K562 (cell line): ENCODE measurements around the gene CFL1. TPM values are rescaled to one million over a fixed set of nuclear protein-coding genes. Genes with fewer than 3 reads are reported as not detected.

Experiments used
- CBX3 ChIP-seq, 2 experiments: IDR thresholded peaks; 1 replicate in 1 of 2; 2 replicates in 1 of 2; pipeline ENCODE4 v1.6.1; 2012; ENCODE audit warnings: inconsistent platforms in 2 of 2, low read length in 2 of 2, borderline replicate concordance in 1 of 2, control low read depth in 1 of 2
- E2F5 ChIP-seq: sonication (generic); formaldehyde crosslinking; IDR thresholded peaks from 2 replicates; pipeline ENCODE4 v1.8.0; 2022; ENCODE audit warnings: mild to moderate bottlenecking, missing genetic modification reagents
- HNRNPUL1 ChIP-seq: fragments of 200-400 bp; formaldehyde crosslinking; IDR thresholded peaks from 2 replicates; pipeline ENCODE4 v1.6.1; 2017; ENCODE audit warnings: low read length
- HSF4 ChIP-seq: fragments of 250-450 bp; sonication (Bioruptor Pico); IDR thresholded peaks from 2 replicates; pipeline ENCODE4 v2.1.2; 2022; ENCODE audit warnings: mild to moderate bottlenecking, moderate library complexity, borderline replicate concordance
- ILK ChIP-seq: fragments of 450-650 bp; IDR thresholded peaks from 2 replicates; pipeline ENCODE4 v1.6.1; 2016; ENCODE audit warnings: missing genetic modification characterization, low read depth, mild to moderate bottlenecking, missing compliant biosample characterization, moderate library complexity, borderline replicate concordance
- KDM5B ChIP-seq: fragments of 200-600 bp; sonication (generic); IDR thresholded peaks from 2 replicates; pipeline ENCODE4 v1.6.1; 2012; ENCODE audit warnings: low read depth, mild to moderate bottlenecking, moderate library complexity, low read length, control low read depth, inconsistent platforms; ENCODE audit not compliant: insufficient replicate concordance
- SP1 ChIP-seq: sonication (generic); formaldehyde crosslinking; IDR thresholded peaks from 2 replicates; pipeline ENCODE4 v1.8.1; 2022; ENCODE audit warnings: mild to moderate bottlenecking, missing genetic modification reagents
- STAT6 ChIP-seq: sonication (generic); formaldehyde crosslinking; IDR thresholded peaks from 2 replicates; pipeline ENCODE4 v1.8.1; 2023; ENCODE audit warnings: mild to moderate bottlenecking, missing genetic modification reagents
- TEAD4 ChIP-seq, 2 experiments: sonication (generic) in 1 of 2; formaldehyde crosslinking in 1 of 2; IDR thresholded peaks; 2 replicates each; pipeline versions ENCODE4 v1.6.1 to v1.8.0; 2012 to 2022; ENCODE audit warnings: borderline replicate concordance in 1 of 2, inconsistent platforms in 1 of 2, low read length in 1 of 2, mild to moderate bottlenecking in 1 of 2, missing genetic modification reagents in 1 of 2
- TSC22D4 ChIP-seq: fragments of 450-650 bp; IDR thresholded peaks from 2 replicates; pipeline ENCODE4 v1.6.1; 2016; ENCODE audit warnings: missing genetic modification characterization, missing biosample characterization, control low read depth
- ZBTB1 ChIP-seq: sonication (generic); formaldehyde crosslinking; IDR thresholded peaks from 2 replicates; pipeline ENCODE4 v1.8.1; 2023; ENCODE audit warnings: missing genetic modification reagents, low read depth, mild to moderate bottlenecking, borderline replicate concordance
- ZC3H4 ChIP-seq: sonication (generic); formaldehyde crosslinking; IDR thresholded peaks from 2 replicates; pipeline ENCODE4 v1.9.0; 2021; ENCODE audit warnings: missing genetic modification reagents, borderline replicate concordance
- ZNF121 ChIP-seq: sonication (generic); formaldehyde crosslinking; conservative IDR thresholded peaks from 2 replicates; pipeline ENCODE4 v1.8.0; 2022; ENCODE audit warnings: missing genetic modification reagents
- ZNF253 ChIP-seq: fragments of 250-450 bp; sonication (Bioruptor Pico); conservative IDR thresholded peaks from 2 replicates; pipeline ENCODE4 v1.6.1; 2021; ENCODE audit warnings: mild to moderate bottlenecking
- ZNF384 ChIP-seq: IDR thresholded peaks from 2 replicates; pipeline ENCODE4 v1.6.1; 2012; ENCODE audit warnings: low read depth, low read length, improper control_type of control experiment
- ZNF57 ChIP-seq: fragments of 450-650 bp; formaldehyde crosslinking; IDR thresholded peaks from 2 replicates; pipeline ENCODE4 v1.4.0; 2020; ENCODE audit warnings: mild to moderate bottlenecking, moderate library complexity
- polyA plus RNA-seq, 8 experiments: library from polyadenylated mRNA; depleted of rRNA in 4 of 8; stranded (reverse) in 5 of 8; unstranded in 3 of 8; fragments of >200 nt; fragmentation: Nextera tagmentation in 2 of 8; fragmentation: Illumina TruSeq in 1 of 8; extraction: Ambion mirVana in 2 of 8; extraction: Trizol in 1 of 8; gene quantifications; 2 replicates each; pipeline versions ENCODE4 v1.2.1 to v1.2.3, GENCODE V29; 2011 to 2014; ENCODE audit warnings: inconsistent platforms in 1 of 8, missing spikeins in 1 of 8
- total RNA-seq, 7 experiments: library from RNA; depleted of rRNA in 6 of 7; stranded (reverse); fragments of >200 nt in 6 of 7; fragmentation: Illumina TruSeq in 2 of 7; extraction: Trizol in 2 of 7; gene quantifications; 2 replicates each; pipeline versions ENCODE4 v1.2.1 to v1.2.3, GENCODE V29; 2011 to 2021; ENCODE audit warnings: low replicate concordance in 1 of 7
- TF ChIP-seq, protein P1 (sequence below): fragments of 250-450 bp; sonication (Bioruptor Pico); IDR thresholded peaks from 2 replicates; pipeline ENCODE4 v1.5.0; 2021
- TF ChIP-seq, protein P2 (sequence below), 2 experiments: IDR thresholded peaks; 2 replicates each; pipeline ENCODE4 v1.6.1; 2012; ENCODE audit warnings: improper control_type of control experiment in 2 of 2, low read depth in 2 of 2, low read length in 2 of 2, borderline replicate concordance in 1 of 2
- TF ChIP-seq, protein P3 (sequence below): fragments of 450-650 bp; IDR thresholded peaks from 2 replicates; pipeline ENCODE4 v1.6.1; 2017; ENCODE audit warnings: antibody characterized with exemption

The CFL1 gene
- total and polyA plus RNA-seq, 9 of the 15 experiments (the other 6 are each of a cell fraction or from before 2014, with no cell fraction given) = 105 to 1,101 (median 859) TPM

DNA sequence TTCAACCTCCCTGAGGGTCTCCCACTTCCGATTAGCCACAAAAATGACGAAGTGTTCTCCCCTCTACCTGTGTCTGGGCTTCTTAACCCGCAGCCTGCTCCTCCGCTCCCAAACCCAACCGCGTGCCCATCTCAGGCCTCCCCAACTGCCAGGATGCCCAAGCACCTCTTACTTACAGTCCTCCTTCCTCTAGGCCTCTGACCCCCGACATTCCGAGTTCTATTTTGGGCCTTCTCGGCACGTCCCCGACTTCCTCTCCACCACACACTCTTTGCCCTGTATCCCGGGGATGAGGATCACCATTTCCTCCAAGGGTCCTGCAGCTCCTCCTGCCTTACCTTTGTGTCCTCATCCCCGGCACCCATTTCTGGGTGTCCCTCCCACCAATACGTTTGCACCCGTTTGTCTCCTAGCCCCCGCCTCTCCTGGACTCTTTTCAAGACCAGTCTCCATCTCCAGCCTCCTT lies 1.9 kb upstream of the CFL1 start (continued):
- TF ChIP-seq TEAD4 (IDR thresholded peaks at IDR 0.05; ENCODE audit: low read length) (no peak), TEAD4 (CRISPR knock-in tag; IDR thresholded peaks at IDR 0.05; ENCODE audit: borderline replicate concordance) (no peak), CBX3 (IDR thresholded peaks at IDR 0.05; ENCODE audit: borderline replicate concordance in 1 of 2, low read length in 2 of 2) (no peak), HSF4 (CRISPR knock-in tag) (no peak), ZNF57 (no peak), ILK (tag) (no peak), TSC22D4 (tag) (no peak), SP1 (no peak), ZBTB1 (CRISPR knock-in tag) (no peak), KDM5B (peak; percentile 54), HNRNPUL1 (no peak), ZNF253 (CRISPR knock-in tag) (no peak), E2F5 (CRISPR knock-in tag) (no peak), ZNF384 (no peak), ZNF121 (CRISPR knock-in tag) (no peak), ZC3H4 (CRISPR knock-in tag) (no peak; the same call in 1 of the 2 replicates), STAT6 (no peak)
- TF ChIP-seq, protein P1, sequence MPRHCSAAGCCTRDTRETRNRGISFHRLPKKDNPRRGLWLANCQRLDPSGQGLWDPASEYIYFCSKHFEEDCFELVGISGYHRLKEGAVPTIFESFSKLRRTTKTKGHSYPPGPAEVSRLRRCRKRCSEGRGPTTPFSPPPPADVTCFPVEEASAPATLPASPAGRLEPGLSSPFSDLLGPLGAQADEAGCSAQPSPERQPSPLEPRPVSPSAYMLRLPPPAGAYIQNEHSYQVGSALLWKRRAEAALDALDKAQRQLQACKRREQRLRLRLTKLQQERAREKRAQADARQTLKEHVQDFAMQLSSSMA (CRISPR knock-in tag) = no peak
- TF ChIP-seq, protein P2, sequence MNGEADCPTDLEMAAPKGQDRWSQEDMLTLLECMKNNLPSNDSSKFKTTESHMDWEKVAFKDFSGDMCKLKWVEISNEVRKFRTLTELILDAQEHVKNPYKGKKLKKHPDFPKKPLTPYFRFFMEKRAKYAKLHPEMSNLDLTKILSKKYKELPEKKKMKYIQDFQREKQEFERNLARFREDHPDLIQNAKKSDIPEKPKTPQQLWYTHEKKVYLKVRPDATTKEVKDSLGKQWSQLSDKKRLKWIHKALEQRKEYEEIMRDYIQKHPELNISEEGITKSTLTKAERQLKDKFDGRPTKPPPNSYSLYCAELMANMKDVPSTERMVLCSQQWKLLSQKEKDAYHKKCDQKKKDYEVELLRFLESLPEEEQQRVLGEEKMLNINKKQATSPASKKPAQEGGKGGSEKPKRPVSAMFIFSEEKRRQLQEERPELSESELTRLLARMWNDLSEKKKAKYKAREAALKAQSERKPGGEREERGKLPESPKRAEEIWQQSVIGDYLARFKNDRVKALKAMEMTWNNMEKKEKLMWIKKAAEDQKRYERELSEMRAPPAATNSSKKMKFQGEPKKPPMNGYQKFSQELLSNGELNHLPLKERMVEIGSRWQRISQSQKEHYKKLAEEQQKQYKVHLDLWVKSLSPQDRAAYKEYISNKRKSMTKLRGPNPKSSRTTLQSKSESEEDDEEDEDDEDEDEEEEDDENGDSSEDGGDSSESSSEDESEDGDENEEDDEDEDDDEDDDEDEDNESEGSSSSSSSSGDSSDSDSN (IDR thresholded peaks at IDR 0.05; ENCODE audit: borderline replicate concordance in 1 of 2, low read depth in 2 of 2, low read length in 2 of 2) = no peak
- TF ChIP-seq, protein P3, sequence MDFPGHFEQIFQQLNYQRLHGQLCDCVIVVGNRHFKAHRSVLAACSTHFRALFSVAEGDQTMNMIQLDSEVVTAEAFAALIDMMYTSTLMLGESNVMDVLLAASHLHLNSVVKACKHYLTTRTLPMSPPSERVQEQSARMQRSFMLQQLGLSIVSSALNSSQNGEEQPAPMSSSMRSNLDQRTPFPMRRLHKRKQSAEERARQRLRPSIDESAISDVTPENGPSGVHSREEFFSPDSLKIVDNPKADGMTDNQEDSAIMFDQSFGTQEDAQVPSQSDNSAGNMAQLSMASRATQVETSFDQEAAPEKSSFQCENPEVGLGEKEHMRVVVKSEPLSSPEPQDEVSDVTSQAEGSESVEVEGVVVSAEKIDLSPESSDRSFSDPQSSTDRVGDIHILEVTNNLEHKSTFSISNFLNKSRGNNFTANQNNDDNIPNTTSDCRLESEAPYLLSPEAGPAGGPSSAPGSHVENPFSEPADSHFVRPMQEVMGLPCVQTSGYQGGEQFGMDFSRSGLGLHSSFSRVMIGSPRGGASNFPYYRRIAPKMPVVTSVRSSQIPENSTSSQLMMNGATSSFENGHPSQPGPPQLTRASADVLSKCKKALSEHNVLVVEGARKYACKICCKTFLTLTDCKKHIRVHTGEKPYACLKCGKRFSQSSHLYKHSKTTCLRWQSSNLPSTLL = no peak
